Kidney (tissue), 14 donors: ENCODE results near the gene SPAG5. TPM values are rescaled to one million over a fixed set of nuclear protein-coding genes. Genes with fewer than 3 reads are reported as not detected.
A peak's percentile ranks its signal among the peaks of the same experiment; 100 is the strongest.

Experiments
- DNase-seq, 5 donors: peaks; one replicate each; pipeline ENCODE4 v3.0.0-alpha.2; 2013 to 2020
- FAIRE-seq: peaks from 2 replicates; lab custom pipeline; 2012; peaks lifted over from hg19 to GRCh38; lab: Jason Lieb, UNC
- H3K27ac ChIP-seq, 2 donors: one replicate each; pipeline ENCODE4 v1.7.0; 2013; ENCODE audit warnings: low read depth in 2 of 2, low read length in 2 of 2, inconsistent platforms in 1 of 2
- H3K27me3 ChIP-seq: one replicate; pipeline ENCODE4 v1.7.1; 2013; ENCODE audit warnings: low read length, inconsistent platforms; ENCODE audit not compliant: control insufficient read depth, insufficient read depth
- H3K36me3 ChIP-seq, 3 donors: one replicate each; pipeline versions ENCODE4 v1.7.0 to v1.7.1; 2013; ENCODE audit warnings: low read length in 3 of 3, control low read depth in 1 of 3, inconsistent platforms in 1 of 3; ENCODE audit not compliant: insufficient read depth in 3 of 3, control insufficient read depth in 2 of 3
- H3K4me1 ChIP-seq, 3 donors: one replicate each; pipeline versions ENCODE4 v1.7.0 to v1.7.1; 2013; ENCODE audit warnings: low read length in 3 of 3, inconsistent platforms in 1 of 3, low read depth in 1 of 3; ENCODE audit not compliant: control insufficient read depth in 2 of 3, insufficient read depth in 2 of 3
- H3K4me3 ChIP-seq, 3 donors: one replicate each; pipeline versions ENCODE4 v1.7.0 to v1.8.1; 2013; ENCODE audit warnings: low read length in 3 of 3, control low read depth in 1 of 3, inconsistent platforms in 1 of 3
- H3K9ac ChIP-seq, 3 donors: one replicate each; pipeline versions ENCODE4 v1.7.0 to v1.7.1; 2013; ENCODE audit warnings: low read length in 3 of 3, control low read depth in 1 of 3, inconsistent platforms in 1 of 3
- H3K9me3 ChIP-seq, 3 donors: one replicate each; pipeline versions ENCODE4 v1.7.0 to v1.7.1; 2013; ENCODE audit warnings: low read length in 3 of 3, control low read depth in 1 of 3, inconsistent platforms in 1 of 3; ENCODE audit not compliant: control insufficient read depth in 2 of 3, insufficient read depth in 1 of 3
- intact Hi-C: fragments of 100-400 bp; cut with DNase I; formaldehyde crosslinking; loops from one replicate; pipeline ENCODE4 v1.11.1; 2022
- polyA plus RNA-seq: library from polyadenylated mRNA; stranded (reverse); fragments of 350-450 nt; fragmentation: Illumina TruSeq; extraction: RNeasy Lipid Tissue Mini Kit (QIAGEN cat#74804); gene quantifications from one replicate; pipeline ENCODE4 v1.2.3, GENCODE V29; 2014; ENCODE audit warnings: low read depth, low replicate concordance; ENCODE audit not compliant: insufficient read depth
- total RNA-seq: library from RNA; stranded (reverse); fragmentation: NEBNext Ultra II Directional; extraction: Animal tissue kit (Norgen Biotek cat#: 25700); gene quantifications from one replicate; pipeline ENCODE4 v1.2.1, GENCODE V29; 2021
- TF ChIP-seq, protein P1 (sequence below): IDR thresholded peaks from 3 replicates; pipeline ENCODE4 v1.5.1; 2012; ENCODE audit warnings: mild to moderate bottlenecking, moderate library complexity, borderline replicate concordance; ENCODE audit not compliant: insufficient read depth; ENCODE audit errors: extremely low read depth
- donor health status: control.
- donor health status: control.
- donor health status: control.
- donor health status: control.
- donor health status: control.
- donor health status: DM: yes; HTN: yes; CAD: no.
- donor health status: Normal renal cell carcinoma (clear cell type).

SPAG5 gene
- total and polyA plus RNA-seq, 2 donors from 2014 or later = 7.4 to 123 TPM

DNA sequence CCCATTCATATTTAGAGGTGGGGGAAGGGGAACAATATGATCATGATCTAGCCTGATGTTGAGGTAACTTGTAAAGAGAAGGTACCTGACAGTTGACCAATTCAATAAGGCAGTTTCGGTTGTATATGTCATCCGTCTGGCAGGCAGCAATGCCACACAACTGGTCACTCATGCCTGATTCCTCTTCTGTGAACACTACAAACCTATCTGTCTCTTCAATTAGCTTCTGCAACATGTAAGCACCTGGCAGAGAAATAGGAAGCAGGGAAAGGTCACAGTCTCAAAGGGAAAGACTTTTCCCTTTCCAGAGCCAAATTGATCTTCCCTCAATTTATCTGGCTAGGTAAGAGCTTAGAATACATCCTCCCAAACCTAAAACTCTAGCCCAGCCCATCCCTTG, 25.3 kb upstream of the SPAG5 start:
- intact Hi-C loops = no loop called here
- peaks cover 13 to 60% (median 47%) of the 10 kb centered on the region in 3 donors for H3K36me3 ChIP-seq
- TF ChIP-seq, protein P1, sequence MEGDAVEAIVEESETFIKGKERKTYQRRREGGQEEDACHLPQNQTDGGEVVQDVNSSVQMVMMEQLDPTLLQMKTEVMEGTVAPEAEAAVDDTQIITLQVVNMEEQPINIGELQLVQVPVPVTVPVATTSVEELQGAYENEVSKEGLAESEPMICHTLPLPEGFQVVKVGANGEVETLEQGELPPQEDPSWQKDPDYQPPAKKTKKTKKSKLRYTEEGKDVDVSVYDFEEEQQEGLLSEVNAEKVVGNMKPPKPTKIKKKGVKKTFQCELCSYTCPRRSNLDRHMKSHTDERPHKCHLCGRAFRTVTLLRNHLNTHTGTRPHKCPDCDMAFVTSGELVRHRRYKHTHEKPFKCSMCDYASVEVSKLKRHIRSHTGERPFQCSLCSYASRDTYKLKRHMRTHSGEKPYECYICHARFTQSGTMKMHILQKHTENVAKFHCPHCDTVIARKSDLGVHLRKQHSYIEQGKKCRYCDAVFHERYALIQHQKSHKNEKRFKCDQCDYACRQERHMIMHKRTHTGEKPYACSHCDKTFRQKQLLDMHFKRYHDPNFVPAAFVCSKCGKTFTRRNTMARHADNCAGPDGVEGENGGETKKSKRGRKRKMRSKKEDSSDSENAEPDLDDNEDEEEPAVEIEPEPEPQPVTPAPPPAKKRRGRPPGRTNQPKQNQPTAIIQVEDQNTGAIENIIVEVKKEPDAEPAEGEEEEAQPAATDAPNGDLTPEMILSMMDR = no peak
- DNase-seq = no peak
- no peaks in the 10 kb centered on the region for H3K4me1 ChIP-seq
- peak overlapping the region; percentile 85 to 90 for H3K27ac ChIP-seq
- no peaks in the 10 kb centered on the region for H3K27me3 ChIP-seq
- FAIRE-seq = no peak
- H3K9me3 ChIP-seq = no peaks in the 10 kb centered on the region
- peak overlapping the region in 2 of 3 donors; percentile 52 to 83 for H3K4me3 ChIP-seq
- H3K9ac ChIP-seq = peak overlapping the region in 1 of 3 donors; percentile 8

DNA sequence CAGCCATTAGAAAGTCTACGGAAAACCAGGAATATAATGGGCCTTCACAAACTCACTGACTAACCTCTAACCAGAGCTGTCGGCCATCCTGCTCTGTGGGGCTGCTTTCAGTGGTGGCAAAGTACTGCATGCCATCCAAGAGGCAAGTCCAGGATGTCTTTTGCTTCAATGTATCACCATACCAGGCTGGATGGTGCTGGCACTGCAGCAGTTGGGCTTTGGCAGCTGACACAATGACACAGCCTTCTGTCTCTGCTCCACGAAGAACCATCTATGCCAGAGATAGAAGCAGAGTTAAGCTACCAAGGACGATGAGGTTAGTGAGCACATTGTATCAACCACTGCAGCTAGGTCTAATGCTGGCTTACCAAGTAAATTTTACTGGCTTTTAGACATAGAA, 24.9 kb upstream of the SPAG5 start:
- Histone ChIP-seq H3K9ac (peak overlapping the region in 1 of 3 donors; percentile 8), H3K36me3 (peaks cover 16 to 64% (median 50%) of the 10 kb centered on the region in 3 donors), H3K27me3 (no peaks in the 10 kb centered on the region), H3K9me3 (no peaks in the 10 kb centered on the region), H3K4me1 (no peaks in the 10 kb centered on the region), H3K4me3 (peak overlapping the region in 2 of 3 donors; percentile 52 to 83), H3K27ac (peak overlapping the region; percentile 85 to 90)
- DNase-seq (no peak), FAIRE-seq (no peak)
- TF ChIP-seq, protein P1 = no peak
- intact Hi-C loops = no loop called here

DNA sequence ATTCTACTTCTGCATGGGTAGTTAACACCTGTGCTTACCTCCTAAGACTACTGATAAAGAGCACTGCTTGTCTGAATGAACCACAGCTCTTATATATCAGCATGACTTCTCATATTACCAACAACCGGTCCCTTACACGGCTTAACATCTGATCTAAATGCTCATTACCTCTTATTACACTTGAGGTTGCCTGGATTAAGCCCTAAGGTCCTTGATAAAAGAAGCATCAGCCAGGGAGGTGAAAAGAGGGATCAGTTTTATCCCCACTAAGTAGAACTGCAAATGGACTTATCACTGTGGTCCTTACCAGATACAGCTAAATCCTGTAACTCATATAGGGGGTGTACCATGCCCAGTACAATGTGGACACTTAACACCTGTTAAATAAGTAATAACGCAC, 23.4 kb upstream of the SPAG5 start:
- TF ChIP-seq, protein P1 = no peak
- no peaks in the 10 kb centered on the region for H3K27me3 ChIP-seq
- no peaks in the 10 kb centered on the region for H3K4me1 ChIP-seq
- intact Hi-C loops = no loop called here
- DNase-seq (no peak), FAIRE-seq (no peak)
- H3K27ac ChIP-seq = no peak overlapping the region
- no peak overlapping the region for H3K9ac ChIP-seq
- no peak overlapping the region for H3K4me3 ChIP-seq
- H3K36me3 ChIP-seq = peaks cover 22 to 66% (median 48%) of the 10 kb centered on the region in 3 donors
- no peaks in the 10 kb centered on the region for H3K9me3 ChIP-seq

DNA sequence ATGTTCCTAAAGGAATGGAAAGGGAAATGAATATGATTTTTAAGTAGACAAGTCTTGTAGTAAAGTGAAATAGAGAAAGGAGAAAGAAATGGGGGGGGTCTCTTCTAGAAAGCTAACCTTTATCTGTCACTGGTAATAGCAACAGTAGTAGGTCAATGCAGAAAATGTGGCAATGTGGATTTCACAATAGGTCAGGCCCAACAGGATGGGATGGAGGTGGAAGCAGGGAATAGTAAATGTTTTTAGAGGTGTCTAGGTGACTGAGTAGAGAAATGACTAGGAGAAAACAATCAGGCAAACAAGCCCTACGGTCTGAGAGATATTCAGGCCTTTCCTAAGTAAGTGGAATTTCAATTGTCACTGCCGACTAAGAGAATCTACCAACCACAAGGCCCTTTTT, 21.2 kb upstream of the SPAG5 start:
- Histone ChIP-seq H3K4me3 (no peak overlapping the region), H3K9me3 (no peaks in the 10 kb centered on the region), H3K27me3 (no peaks in the 10 kb centered on the region), H3K4me1 (no peaks in the 10 kb centered on the region), H3K9ac (no peak overlapping the region), H3K36me3 (peaks cover 27 to 80% (median 55%) of the 10 kb centered on the region in 3 donors), H3K27ac (no peak overlapping the region)
- intact Hi-C loops = no loop called here
- FAIRE-seq (no peak), DNase-seq (no peak)
- TF ChIP-seq, protein P1 = no peak
